WERI-Rb-1 (cell line): Measurements from ENCODE around the gene DUSP22.

Experiments
- DNase-seq: peaks from one replicate; pipeline ENCODE4 v3.0.0-alpha.2; 2020
- H3K27ac ChIP-seq: fragments of 250-450 bp; sonication (Bioruptor Pico); 2 replicates; pipeline ENCODE4 v1.5.1; 2020; ENCODE audit warnings: mild to moderate bottlenecking, moderate library complexity
- H3K27me3 ChIP-seq: fragments of 250-450 bp; sonication (Bioruptor Pico); 2 replicates; pipeline ENCODE4 v1.5.1; 2021; ENCODE audit warnings: mild to moderate bottlenecking, low read depth, moderate library complexity; ENCODE audit not compliant: insufficient read depth, severe bottlenecking
- H3K36me3 ChIP-seq: fragments of 250-450 bp; sonication (Bioruptor Pico); 2 replicates; pipeline ENCODE4 v1.5.1; 2020; ENCODE audit warnings: mild to moderate bottlenecking, moderate library complexity
- H3K4me3 ChIP-seq: 2 replicates; pipeline ENCODE4 v1.5.1; 2011; ENCODE audit warnings: low read depth, mild to moderate bottlenecking, control low read depth, low read length
- H3K9me3 ChIP-seq: fragments of 250-450 bp; sonication (Bioruptor Pico); 2 replicates; pipeline ENCODE4 v1.5.1; 2021; ENCODE audit warnings: mild to moderate bottlenecking, moderate library complexity; ENCODE audit not compliant: severe bottlenecking
- TF ChIP-seq, protein P1 (sequence below): IDR thresholded peaks from 2 replicates; pipeline ENCODE4 v1.5.1; 2011; ENCODE audit warnings: low read depth, mild to moderate bottlenecking, control low read depth, inconsistent platforms, low read length

The DUSP22 gene

DNA sequence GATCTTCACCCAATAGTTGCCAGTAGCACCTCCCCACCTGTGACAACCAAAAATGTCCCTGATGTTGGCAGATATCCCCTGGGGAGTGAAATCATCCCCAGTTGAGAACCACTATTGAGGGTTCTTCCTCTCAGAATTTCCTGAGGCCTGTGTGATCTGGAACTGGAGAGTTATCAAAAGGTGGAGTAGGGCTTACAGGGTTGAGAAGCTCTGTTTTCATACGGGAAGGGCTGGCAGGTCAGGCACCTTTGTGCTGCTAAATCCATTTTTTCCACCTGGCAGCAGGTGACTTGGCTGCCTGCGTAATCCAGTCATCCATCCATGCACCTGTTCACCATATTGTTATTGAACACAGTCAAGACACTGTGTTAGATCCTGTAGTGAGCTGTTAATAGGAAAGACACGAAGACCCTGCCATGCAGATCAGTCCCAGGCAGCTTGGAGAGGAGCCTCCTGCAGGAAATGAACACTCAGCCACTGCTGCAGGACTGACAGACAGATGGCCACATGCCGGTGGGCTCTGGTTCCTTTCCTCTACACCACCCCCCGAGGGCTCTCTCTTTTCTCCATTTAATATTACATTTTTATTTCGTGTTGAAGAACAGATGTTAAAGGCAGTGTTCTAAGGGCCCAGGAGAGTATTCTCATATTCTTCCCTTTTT, 5.4 kb downstream of the DUSP22 start:
- Histone ChIP-seq H3K27ac (no peak overlapping the region), H3K4me3 (no peak overlapping the region), H3K36me3 (no peaks in the 10 kb centered on the region), H3K27me3 (peaks cover 34% of the 10 kb centered on the region), H3K9me3 (no peaks in the 10 kb centered on the region)
- TF ChIP-seq, protein P1, sequence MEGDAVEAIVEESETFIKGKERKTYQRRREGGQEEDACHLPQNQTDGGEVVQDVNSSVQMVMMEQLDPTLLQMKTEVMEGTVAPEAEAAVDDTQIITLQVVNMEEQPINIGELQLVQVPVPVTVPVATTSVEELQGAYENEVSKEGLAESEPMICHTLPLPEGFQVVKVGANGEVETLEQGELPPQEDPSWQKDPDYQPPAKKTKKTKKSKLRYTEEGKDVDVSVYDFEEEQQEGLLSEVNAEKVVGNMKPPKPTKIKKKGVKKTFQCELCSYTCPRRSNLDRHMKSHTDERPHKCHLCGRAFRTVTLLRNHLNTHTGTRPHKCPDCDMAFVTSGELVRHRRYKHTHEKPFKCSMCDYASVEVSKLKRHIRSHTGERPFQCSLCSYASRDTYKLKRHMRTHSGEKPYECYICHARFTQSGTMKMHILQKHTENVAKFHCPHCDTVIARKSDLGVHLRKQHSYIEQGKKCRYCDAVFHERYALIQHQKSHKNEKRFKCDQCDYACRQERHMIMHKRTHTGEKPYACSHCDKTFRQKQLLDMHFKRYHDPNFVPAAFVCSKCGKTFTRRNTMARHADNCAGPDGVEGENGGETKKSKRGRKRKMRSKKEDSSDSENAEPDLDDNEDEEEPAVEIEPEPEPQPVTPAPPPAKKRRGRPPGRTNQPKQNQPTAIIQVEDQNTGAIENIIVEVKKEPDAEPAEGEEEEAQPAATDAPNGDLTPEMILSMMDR: no peak
- no peak for DNase-seq

DNA sequence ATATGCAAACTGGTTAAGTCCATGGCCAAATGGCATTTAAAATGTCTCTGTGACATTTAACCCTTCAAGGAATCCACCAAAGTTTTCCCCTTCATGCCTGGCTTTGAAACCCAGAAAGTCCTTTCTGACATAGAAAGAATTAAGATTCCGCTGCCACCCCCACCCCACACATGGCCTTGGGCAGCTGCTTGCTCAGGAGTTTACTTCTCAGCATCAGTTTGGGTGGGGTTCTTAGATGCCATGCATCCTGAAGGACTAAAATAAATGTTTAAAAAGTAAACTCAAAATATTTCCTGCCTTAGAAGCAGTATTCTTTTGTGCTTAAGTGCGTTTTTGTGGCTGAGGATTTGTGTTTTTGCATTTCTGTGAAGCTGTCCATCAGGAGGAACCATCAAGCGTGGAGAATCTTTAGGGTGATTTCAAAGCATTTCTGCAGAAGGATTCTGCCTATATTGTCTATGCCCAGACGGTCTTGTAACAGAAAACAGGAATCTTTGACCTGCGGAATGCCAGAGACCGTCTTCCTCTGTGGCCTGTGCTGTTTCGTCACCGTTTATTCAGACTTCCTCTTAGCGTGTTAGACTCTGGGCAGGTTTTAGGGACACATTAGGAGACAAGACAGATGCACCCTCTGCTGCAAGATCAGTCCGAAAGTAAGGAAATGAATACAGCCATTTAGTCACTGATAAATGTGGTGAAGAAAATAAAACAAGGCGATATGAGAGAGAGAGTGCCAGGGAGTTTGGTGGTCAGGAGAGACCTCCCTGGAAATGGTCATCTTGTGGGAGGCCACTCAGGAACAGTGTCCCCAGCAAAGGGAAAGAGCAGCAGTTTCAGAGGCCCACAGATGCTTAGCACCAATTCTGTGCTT, 6.2 kb downstream of the DUSP22 start:
- Histone ChIP-seq H3K27ac (no peak overlapping the region), H3K4me3 (no peak overlapping the region), H3K27me3 (peaks cover 35% of the 10 kb centered on the region), H3K9me3 (no peaks in the 10 kb centered on the region), H3K36me3 (no peaks in the 10 kb centered on the region)
- DNase-seq: no peak
- TF ChIP-seq, protein P1: no peak

DNA sequence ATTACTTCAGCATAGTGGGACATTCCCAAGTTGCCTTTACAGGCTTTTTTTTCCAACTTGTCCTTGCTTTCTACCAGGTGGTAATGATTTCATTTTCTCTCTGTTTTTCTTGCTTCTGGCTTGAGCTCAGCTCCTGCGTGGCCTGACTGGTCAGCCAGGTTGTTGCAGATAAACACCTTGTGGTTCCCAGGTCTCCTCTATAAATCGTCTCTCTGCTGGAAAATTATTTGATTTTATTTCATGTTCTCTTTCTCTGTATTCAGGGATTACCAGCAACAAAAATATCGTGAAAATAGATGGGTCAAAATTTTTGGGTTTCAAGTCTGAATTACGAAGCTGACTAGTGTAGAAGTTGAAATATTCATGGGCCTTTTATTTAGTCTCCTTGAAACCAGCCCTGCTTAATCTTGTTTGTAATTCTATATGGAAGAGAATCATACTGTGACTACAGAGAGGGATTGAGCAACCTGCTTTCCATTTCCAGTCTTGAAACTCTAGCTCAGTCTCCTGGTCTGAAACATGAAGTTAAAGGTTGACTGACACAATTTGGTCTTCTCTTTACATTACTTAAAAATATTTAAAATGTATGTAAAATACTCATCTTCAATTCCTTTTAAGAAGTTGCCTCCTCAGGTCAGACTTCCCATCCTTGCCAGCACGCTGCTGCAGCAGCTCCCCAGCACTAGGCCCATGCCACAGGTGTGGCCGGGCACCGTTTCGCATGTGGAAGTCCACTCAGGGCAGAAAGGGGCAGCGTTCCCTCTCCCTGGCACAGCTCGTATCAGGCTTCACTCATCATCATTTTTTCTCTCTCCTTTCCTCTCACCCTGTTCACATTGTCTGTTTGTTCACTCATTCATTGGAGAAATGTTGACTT, 7.1 kb downstream of the DUSP22 start:
- Histone ChIP-seq H3K9me3 (no peaks in the 10 kb centered on the region), H3K36me3 (no peaks in the 10 kb centered on the region), H3K27me3 (peaks cover 43% of the 10 kb centered on the region), H3K27ac (no peak overlapping the region), H3K4me3 (no peak overlapping the region)
- TF ChIP-seq, protein P1: no peak
- DNase-seq: no peak

DNA sequence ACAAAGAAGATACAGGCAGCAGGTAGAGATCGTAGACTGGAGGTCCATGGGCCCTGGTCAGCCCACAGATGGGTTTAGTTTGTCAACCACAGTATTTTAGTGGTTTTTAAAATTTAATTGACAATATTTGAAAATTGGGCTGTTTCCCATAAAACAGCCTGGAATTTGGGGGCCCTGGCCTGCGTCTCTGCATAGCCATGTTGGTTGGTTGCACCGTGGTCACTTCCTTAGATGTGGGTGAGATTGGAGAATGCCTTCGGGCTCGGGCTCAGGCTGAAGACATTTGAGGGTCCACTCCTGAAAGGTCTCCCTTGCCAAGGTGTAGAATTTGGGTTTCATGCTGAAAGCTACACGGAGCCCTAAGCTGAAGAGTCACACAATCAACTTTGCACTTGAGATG, 7.7 kb downstream of the DUSP22 start:
- no peak overlapping the region for H3K4me3 ChIP-seq
- no peak for DNase-seq
- TF ChIP-seq, protein P1: no peak
- no peak overlapping the region for H3K27ac ChIP-seq
- no peaks in the 10 kb centered on the region for H3K9me3 ChIP-seq
- H3K27me3 ChIP-seq: peaks cover 39% of the 10 kb centered on the region
- H3K36me3 ChIP-seq: no peaks in the 10 kb centered on the region

DNA sequence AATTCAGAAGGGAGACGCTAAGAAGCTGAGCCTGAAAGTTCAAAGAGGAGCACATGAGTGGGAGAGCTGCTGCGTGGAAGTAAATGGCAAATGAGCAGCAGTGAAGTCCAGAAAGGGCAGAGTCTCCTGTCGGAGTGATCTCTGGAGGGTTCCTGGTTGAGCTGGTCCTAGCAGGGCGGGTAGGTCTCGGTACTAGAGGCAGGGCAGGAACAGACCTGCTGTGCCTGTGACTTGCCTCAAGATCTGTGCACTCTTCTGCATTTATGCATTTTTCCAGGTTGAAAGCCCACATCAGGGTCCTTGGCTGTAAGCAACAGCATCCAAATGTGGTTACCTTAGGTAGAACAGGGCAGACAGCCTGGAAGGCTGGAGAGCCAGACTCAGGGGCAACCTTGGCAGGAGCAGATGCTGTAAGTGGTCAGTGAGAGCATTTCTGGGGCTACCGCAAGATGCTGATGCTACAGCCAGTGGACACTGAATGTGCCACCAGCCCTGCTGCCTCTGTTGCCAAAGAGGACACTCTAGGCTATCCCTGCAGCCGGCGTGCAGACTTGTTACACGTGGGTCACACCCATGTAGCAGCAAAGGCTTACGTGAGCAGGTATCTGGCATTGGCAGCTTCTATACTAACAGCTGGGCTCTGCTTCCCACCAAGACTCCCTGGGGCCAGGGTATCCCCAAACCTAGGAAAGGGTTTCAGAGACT, 8.4 kb downstream of the DUSP22 start:
- Histone ChIP-seq H3K27me3 (peaks cover 42% of the 10 kb centered on the region), H3K4me3 (no peak overlapping the region), H3K9me3 (no peaks in the 10 kb centered on the region), H3K27ac (no peak overlapping the region), H3K36me3 (no peaks in the 10 kb centered on the region)
- DNase-seq: no peak
- TF ChIP-seq, protein P1: no peak
